ENCODE data around the gene SMIM41. TPM values are rescaled to one million over a fixed set of nuclear protein-coding genes. Genes with fewer than 3 reads are reported as not detected.

Gene SMIM41
- total and polyA plus RNA-seq, 2 donors from 2014 or later = 0.31 TPM; not detected in 1

DNA sequence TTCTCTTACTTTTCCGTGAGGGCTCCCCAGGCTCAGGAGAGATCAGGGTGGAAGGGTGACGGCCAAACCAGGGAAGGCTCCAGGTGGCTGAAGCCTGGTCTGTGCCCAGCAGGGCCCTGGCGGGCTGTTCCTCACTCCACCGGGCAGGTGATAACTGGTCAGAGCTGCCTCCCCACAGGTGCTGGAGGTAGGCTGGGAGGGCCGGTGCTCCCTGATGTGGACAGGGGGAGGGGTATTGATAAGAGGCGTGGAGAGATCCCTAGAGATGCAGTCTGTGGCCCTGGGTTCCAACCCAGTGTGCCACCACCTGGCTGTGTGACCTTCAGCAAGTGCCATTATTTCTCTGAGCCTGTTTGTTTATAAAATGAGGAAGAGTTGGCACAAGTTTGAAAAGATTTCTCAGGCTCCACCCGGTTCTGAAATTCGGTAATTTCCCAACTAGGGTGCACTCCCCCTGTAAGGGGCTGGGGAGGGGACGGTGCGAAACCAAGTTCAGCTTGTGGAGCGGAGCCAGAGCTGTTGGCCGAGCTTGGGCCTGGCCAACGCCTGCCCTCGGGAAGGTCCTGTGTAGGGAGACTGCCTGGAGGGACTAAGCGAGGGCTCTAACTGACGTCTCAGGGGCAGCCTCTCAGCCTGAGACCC is 29.3 kb upstream of the SMIM41 start:
- Histone ChIP-seq H3K9ac (ENCODE audit: low read length in 3 of 3) (peak overlapping the region in 2 of 3 donors; percentile 95 to 97), H3K27ac (ENCODE audit: low read depth in 2 of 2, low read length in 2 of 2) (peak overlapping the region; percentile 96 to 97), H3K27me3 (ENCODE audit: control insufficient read depth, insufficient read depth, low read length) (no peaks in the 10 kb centered on the region), H3K9me3 (ENCODE audit: control insufficient read depth in 2 of 3, insufficient read depth in 1 of 3, low read length in 3 of 3) (no peaks in the 10 kb centered on the region), H3K4me3 (ENCODE audit: low read length in 3 of 3) (peak overlapping the region; percentile 33 to 78 (median 61)), H3K4me1 (ENCODE audit: control insufficient read depth in 2 of 3, insufficient read depth in 2 of 3, low read depth in 1 of 3, low read length in 3 of 3) (peaks cover 0 to 22% (median 8%) of the 10 kb centered on the region in 3 donors), H3K36me3 (ENCODE audit: control insufficient read depth in 2 of 3, insufficient read depth in 3 of 3, low read length in 3 of 3) (peaks cover 0 to 29% (median 3%) of the 10 kb centered on the region in 3 donors)
- intact Hi-C loops (cut with DNase I) = no loop called here
- TF ChIP-seq, protein P1, sequence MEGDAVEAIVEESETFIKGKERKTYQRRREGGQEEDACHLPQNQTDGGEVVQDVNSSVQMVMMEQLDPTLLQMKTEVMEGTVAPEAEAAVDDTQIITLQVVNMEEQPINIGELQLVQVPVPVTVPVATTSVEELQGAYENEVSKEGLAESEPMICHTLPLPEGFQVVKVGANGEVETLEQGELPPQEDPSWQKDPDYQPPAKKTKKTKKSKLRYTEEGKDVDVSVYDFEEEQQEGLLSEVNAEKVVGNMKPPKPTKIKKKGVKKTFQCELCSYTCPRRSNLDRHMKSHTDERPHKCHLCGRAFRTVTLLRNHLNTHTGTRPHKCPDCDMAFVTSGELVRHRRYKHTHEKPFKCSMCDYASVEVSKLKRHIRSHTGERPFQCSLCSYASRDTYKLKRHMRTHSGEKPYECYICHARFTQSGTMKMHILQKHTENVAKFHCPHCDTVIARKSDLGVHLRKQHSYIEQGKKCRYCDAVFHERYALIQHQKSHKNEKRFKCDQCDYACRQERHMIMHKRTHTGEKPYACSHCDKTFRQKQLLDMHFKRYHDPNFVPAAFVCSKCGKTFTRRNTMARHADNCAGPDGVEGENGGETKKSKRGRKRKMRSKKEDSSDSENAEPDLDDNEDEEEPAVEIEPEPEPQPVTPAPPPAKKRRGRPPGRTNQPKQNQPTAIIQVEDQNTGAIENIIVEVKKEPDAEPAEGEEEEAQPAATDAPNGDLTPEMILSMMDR (IDR thresholded peaks at IDR 0.05; ENCODE audit: borderline replicate concordance, extremely low read depth, insufficient read depth) = no peak
- DNase-seq = peak in 2 of 5 donors; percentile 74 to 80
- FAIRE-seq = no peak

DNA sequence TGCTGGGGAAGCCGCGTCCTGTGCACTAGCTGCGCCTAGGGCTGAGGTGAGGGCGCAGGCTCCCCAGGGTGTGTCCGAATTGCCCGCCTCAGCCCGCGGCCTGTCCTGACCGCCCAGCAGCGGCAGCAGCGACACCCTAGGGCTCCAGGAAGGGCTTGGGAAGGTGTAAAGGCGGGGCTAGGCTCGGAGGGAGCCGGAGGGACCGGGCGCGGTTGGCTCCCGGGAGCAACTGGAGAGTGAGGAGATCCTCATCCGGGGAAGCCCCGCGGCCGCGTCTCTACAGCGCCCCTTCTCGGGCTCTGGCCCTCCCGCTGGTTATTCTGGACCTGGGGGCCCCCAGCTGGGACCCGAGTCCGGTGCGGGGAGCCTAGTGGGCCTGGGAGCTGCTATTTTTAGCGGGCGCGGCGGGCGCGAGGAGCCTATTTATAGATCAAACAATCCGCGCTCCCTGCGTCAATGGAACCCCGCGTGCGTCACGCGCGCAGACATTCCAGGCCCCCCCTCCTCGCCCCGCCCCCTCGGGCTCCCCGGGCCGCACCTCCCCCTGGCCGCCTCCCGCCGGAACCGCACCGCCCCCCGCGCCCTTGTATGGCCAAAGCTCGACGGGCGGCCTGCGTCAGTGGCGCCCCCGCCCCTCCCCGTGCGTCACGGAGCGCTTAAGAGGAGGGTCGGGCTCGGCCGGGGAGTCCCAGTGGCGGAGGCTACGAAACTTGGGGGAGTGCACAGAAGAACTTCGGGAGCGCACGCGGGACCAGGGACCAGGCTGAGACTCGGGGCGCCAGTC is 28.6 kb upstream of the SMIM41 start, which contains the start of gene NR4A1:
NR4A1 (plus strand) TSS at position 685 of the 784 bp plus-strand sequence. CDS start 2,887 bp downstream, outside the sequence.
- Histone ChIP-seq H3K27me3 (ENCODE audit: control insufficient read depth, insufficient read depth, low read length) (no peaks in the 10 kb centered on the region), H3K9ac (ENCODE audit: low read length in 3 of 3) (peak within 1 kb of the TSS; percentile 26 to 97 (median 95)), H3K4me1 (ENCODE audit: control insufficient read depth in 2 of 3, insufficient read depth in 2 of 3, low read depth in 1 of 3, low read length in 3 of 3) (peaks cover 0 to 17% (median 8%) of the 10 kb centered on the region in 3 donors), H3K9me3 (ENCODE audit: control insufficient read depth in 2 of 3, insufficient read depth in 1 of 3, low read length in 3 of 3) (no peaks in the 10 kb centered on the region), H3K4me3 (ENCODE audit: low read length in 3 of 3) (peak within 1 kb of the TSS; percentile 62 to 84 (median 78)), H3K27ac (ENCODE audit: low read depth in 2 of 2, low read length in 2 of 2) (peak within 1 kb of the TSS; percentile 96 to 97), H3K36me3 (ENCODE audit: control insufficient read depth in 2 of 3, insufficient read depth in 3 of 3, low read length in 3 of 3) (peaks cover 0 to 33% (median 3%) of the 10 kb centered on the region in 3 donors)
- DNase-seq (peak; percentile 95 to 99 (median 96)), FAIRE-seq (no peak)
- TF ChIP-seq, protein P1 (IDR thresholded peaks at IDR 0.05; ENCODE audit: borderline replicate concordance, extremely low read depth, insufficient read depth) = peak; percentile 7
- intact Hi-C loops (cut with DNase I) = no loop called here

DNA sequence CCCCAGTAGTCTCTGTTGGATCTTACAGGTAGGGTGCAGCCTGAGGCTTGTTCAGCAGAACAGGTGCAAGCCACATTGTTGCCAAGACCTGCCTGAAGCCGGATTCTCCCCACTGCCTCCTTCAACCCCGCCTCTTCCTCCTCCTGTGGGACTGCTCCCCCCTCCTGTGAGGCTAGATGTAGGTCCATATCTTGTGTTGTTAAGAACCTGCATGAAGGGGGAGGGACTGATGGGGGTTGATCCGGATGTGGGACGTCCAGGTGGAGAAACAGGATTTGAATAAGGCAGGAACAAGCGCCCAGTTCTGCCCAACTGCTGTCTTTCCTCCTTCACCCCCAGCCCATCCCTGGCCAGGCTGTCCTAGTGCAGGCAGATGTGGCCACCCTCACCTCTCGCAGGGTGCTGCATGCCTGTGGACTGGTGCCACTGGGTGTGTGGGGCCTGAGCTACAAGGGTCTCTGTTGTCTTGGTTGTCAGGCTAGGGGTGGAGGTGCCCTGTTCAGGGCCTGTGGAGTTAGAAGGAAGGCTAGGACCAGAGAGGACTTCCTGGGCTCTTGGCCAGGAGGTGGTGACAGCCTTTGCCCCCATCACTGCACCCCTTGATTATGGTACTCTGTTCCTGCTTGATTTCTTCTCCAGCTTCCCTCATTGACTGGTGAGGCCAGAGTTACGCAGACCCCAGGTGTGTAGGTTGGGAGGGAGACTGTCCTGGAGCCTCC is 26.9 kb upstream of the SMIM41 start:
- intact Hi-C loops (cut with DNase I) = no loop called here
- Histone ChIP-seq H3K27ac (ENCODE audit: low read depth in 2 of 2, low read length in 2 of 2) (peak overlapping the region; percentile 94 to 97), H3K4me3 (ENCODE audit: low read length in 3 of 3) (peak overlapping the region; percentile 49 to 84 (median 78)), H3K36me3 (ENCODE audit: control insufficient read depth in 2 of 3, insufficient read depth in 3 of 3, low read length in 3 of 3) (peaks cover 0 to 50% (median 10%) of the 10 kb centered on the region in 3 donors), H3K27me3 (ENCODE audit: control insufficient read depth, insufficient read depth, low read length) (no peaks in the 10 kb centered on the region), H3K9me3 (ENCODE audit: control insufficient read depth in 2 of 3, insufficient read depth in 1 of 3, low read length in 3 of 3) (no peaks in the 10 kb centered on the region), H3K9ac (ENCODE audit: low read length in 3 of 3) (peak overlapping the region in 2 of 3 donors; percentile 84 to 93), H3K4me1 (ENCODE audit: control insufficient read depth in 2 of 3, insufficient read depth in 2 of 3, low read depth in 1 of 3, low read length in 3 of 3) (peaks cover 0 to 18% (median 8%) of the 10 kb centered on the region in 3 donors)
- FAIRE-seq = no peak
- DNase-seq = peak in 2 of 5 donors; percentile 36 to 40
- TF ChIP-seq, protein P1 (IDR thresholded peaks at IDR 0.05; ENCODE audit: borderline replicate concordance, extremely low read depth, insufficient read depth) = no peak
